HepG2 (cell line): ENCODE data around the gene CPSF7. TPM values are rescaled to one million over a fixed set of nuclear protein-coding genes. Genes with fewer than 3 reads are reported as not detected.

Source experiments
- ATAC-seq: fragments of 200-7000 bp; cut with Tn5 transposase; 3 replicates; pipeline ENCODE4 v1.9.1; 2020; ENCODE audit warnings: mild to moderate bottlenecking, moderate library complexity
- BruUV-seq: library from RNA; stranded (reverse); fragments of 400-500 nt; replicated peaks from 2 replicates; lab custom pipeline; 2021; lab: Mats Ljungman, UMichigan
- CTCF ChIA-PET: fragments of 300-600 bp; formaldehyde crosslinking; extraction: SDS; loops from one replicate; lab custom pipeline; 2021; ENCODE audit warnings: low total read pairs, inconsistent platforms, low intra/inter-chr PET ratio; lab: Yijun Ruan, JAX
- POLR2A ChIA-PET: fragments of 350-600 bp; sonication (Branson Sonifier 250); formaldehyde crosslinking; loops from one replicate; lab custom pipeline; 2020; ENCODE audit warnings: antibody characterized with exemption, inconsistent platforms; lab: Yijun Ruan, JAX
- DNase-seq: peaks from one replicate; pipeline ENCODE4 v3.0.0-alpha.2; 2015; ENCODE audit warnings: low spot score
- FAIRE-seq: peaks from 3 replicates; lab custom pipeline; 2011; peaks lifted over from hg19 to GRCh38; lab: Jason Lieb, UNC
- H2AFZ ChIP-seq: one replicate; pipeline ENCODE4 v1.6.1; 2011; ENCODE audit warnings: low read length, inconsistent platforms
- H3K27ac ChIP-seq: fragments of 300-600 bp; 3 replicates; pipeline ENCODE4 v1.8.0; 2011; ENCODE audit warnings: mixed run types, mild to moderate bottlenecking, mixed read lengths, low read length, inconsistent platforms; ENCODE audit not compliant: insufficient read depth; ENCODE audit errors: extremely low read length
- H3K27me3 ChIP-seq, 2 experiments: fragments of 200-600 bp in 1 of 2; 2 replicates in 1 of 2; 3 replicates in 1 of 2; pipeline versions ENCODE4 v1.6.0 to v1.8.0; 2011; ENCODE audit warnings: low read length in 2 of 2, mild to moderate bottlenecking in 2 of 2, moderate library complexity in 2 of 2, inconsistent platforms in 1 of 2; ENCODE audit not compliant: insufficient read depth in 2 of 2, control insufficient read depth in 1 of 2
- H3K36me3 ChIP-seq, 2 experiments: fragments of 200-600 bp in 1 of 2; replicated peaks in 1 of 2; 2 replicates in 1 of 2; 3 replicates in 1 of 2; pipeline versions ENCODE4 v1.5.1 to v1.8.0; 2011; ENCODE audit warnings: low read length in 2 of 2, inconsistent platforms in 1 of 2; ENCODE audit not compliant: insufficient read depth in 2 of 2, control insufficient read depth in 1 of 2
- H3K4me1 ChIP-seq: 2 replicates; pipeline ENCODE4 v1.5.1; 2012; ENCODE audit warnings: low read length, inconsistent platforms; ENCODE audit not compliant: insufficient read depth
- H3K4me2 ChIP-seq: 2 replicates; pipeline ENCODE4 v1.6.0; 2011; ENCODE audit warnings: low read depth, low read length, inconsistent platforms
- H3K4me3 ChIP-seq, 3 experiments: fragments of 200-600 bp in 1 of 3; sonication (generic), shearing (Covaris generic) in 1 of 3; replicated peaks in 1 of 3; 2 replicates each; pipeline ENCODE4 v1.5.1; 2011 to 2016; ENCODE audit warnings: low read length in 3 of 3, inconsistent platforms in 2 of 3, low read depth in 2 of 3, mild to moderate bottlenecking in 2 of 3, control low read depth in 1 of 3, mixed read lengths in 1 of 3; ENCODE audit not compliant: insufficient read depth in 1 of 3
- H3K79me2 ChIP-seq: one replicate; pipeline ENCODE4 v1.6.1; 2011; ENCODE audit warnings: low read length, inconsistent platforms; ENCODE audit not compliant: insufficient read depth
- H3K9ac ChIP-seq: 2 replicates; pipeline ENCODE4 v1.6.0; 2011; ENCODE audit warnings: mild to moderate bottlenecking, low read depth, low read length, inconsistent platforms; ENCODE audit not compliant: insufficient read depth
- H3K9me3 ChIP-seq: 2 replicates; pipeline ENCODE4 v1.5.1; 2012; ENCODE audit warnings: mild to moderate bottlenecking, low read length
- H4K20me1 ChIP-seq: 2 replicates; pipeline ENCODE4 v1.6.0; 2011; ENCODE audit warnings: inconsistent platforms, mild to moderate bottlenecking, low read length, moderate library complexity; ENCODE audit not compliant: insufficient read depth
- ATRX ChIP-seq: sonication (generic); formaldehyde crosslinking; IDR thresholded peaks from 2 replicates; pipeline ENCODE4 v1.4.0; 2020; ENCODE audit warnings: missing genetic modification reagents, borderline replicate concordance
- CREB1 ChIP-seq, 2 experiments: fragments of 450-650 bp in 1 of 2; IDR thresholded peaks; 2 replicates each; pipeline ENCODE4 v1.6.1; 2016 to 2017; ENCODE audit warnings: control low read depth in 1 of 2, mild to moderate bottlenecking in 1 of 2, missing compliant biosample characterization in 1 of 2, missing genetic modification characterization in 1 of 2
- HMG20A ChIP-seq: IDR thresholded peaks from 2 replicates; pipeline ENCODE4 v1.6.1; 2016; ENCODE audit warnings: borderline replicate concordance
- RAD21 ChIP-seq: fragments of 450-650 bp; formaldehyde crosslinking; IDR thresholded peaks from 2 replicates; pipeline ENCODE4 v1.5.0; 2020; ENCODE audit warnings: mild to moderate bottlenecking
- SRSF4 ChIP-seq: fragments of 200-400 bp; formaldehyde crosslinking; IDR thresholded peaks from one replicate; pipeline ENCODE4 v1.6.1; 2018; ENCODE audit warnings: mild to moderate bottlenecking, low read depth, low read length, moderate library complexity; ENCODE audit not compliant: poor library complexity, severe bottlenecking
- STAG1 ChIP-seq: sonication (generic); formaldehyde crosslinking; IDR thresholded peaks from 2 replicates; pipeline ENCODE4 v1.4.0; 2020; ENCODE audit warnings: missing genetic modification reagents
- ZNF597 ChIP-seq: sonication (generic); formaldehyde crosslinking; IDR thresholded peaks from 2 replicates; pipeline ENCODE4 v1.5.0; 2020; ENCODE audit warnings: missing genetic modification reagents
- ZSCAN21 ChIP-seq: sonication (generic); formaldehyde crosslinking; IDR thresholded peaks from 2 replicates; pipeline ENCODE4 v1.8.0; 2022; ENCODE audit warnings: mild to moderate bottlenecking, missing genetic modification reagents, moderate library complexity, borderline replicate concordance
- WGBS: methylation state at CpG from one replicate; pipeline ENCODE4 v1.1.6; 2017; ENCODE audit warnings: low lambda C conversion rate; 5-methylcytosine and 5-hydroxymethylcytosine counted together
- in situ Hi-C: cut with HindIII; loops from 2 replicates; pipeline ENCODE4 v1.10.0; 2017; ENCODE audit warnings: low pct_unique_long_range_greater_than_20kb; ENCODE audit not compliant: extremely low pct_ligation_motif_present
- intact Hi-C: fragments of 100-400 bp; cut with micrococcal nuclease; formaldehyde crosslinking; loops from one replicate; pipeline ENCODE4 v1.10.0; 2022; ENCODE audit not compliant: unreplicated experiment
- polyA plus RNA-seq, 8 experiments: library from polyadenylated mRNA; depleted of rRNA in 3 of 8; stranded (reverse) in 7 of 8; unstranded in 1 of 8; fragments of >200 nt; fragmentation: Illumina TruSeq in 4 of 8; extraction: Trizol in 4 of 8; gene quantifications; 2 replicates each; pipeline versions ENCODE4 v1.2.1 to v1.2.3, GENCODE V29; 2011 to 2016; ENCODE audit warnings: low read depth in 4 of 8, missing spikeins in 1 of 8, mixed read lengths in 1 of 8; ENCODE audit not compliant: insufficient read depth in 1 of 8
- total RNA-seq, 5 experiments: library from RNA; depleted of rRNA; stranded (reverse); fragments of >200 nt; fragmentation: Illumina TruSeq; extraction: Trizol; gene quantifications; 2 replicates each; pipeline ENCODE4 v1.2.3, GENCODE V29; 2016; ENCODE audit warnings: low read depth in 1 of 5
- TF ChIP-seq, protein P1 (sequence below): sonication (generic); formaldehyde crosslinking; IDR thresholded peaks from 2 replicates; pipeline ENCODE4 v1.5.1; 2020; ENCODE audit warnings: mild to moderate bottlenecking, missing genetic modification reagents, moderate library complexity
- TF ChIP-seq, protein P2 (sequence below): sonication (generic); formaldehyde crosslinking; IDR thresholded peaks from 2 replicates; pipeline ENCODE4 v1.5.0; 2020; ENCODE audit warnings: mild to moderate bottlenecking, missing genetic modification reagents, moderate library complexity

CPSF7 gene
- total and polyA plus RNA-seq, 2 of the 13 experiments (the other 11 are each of a cell fraction or from before 2014, with no cell fraction given): 34.1 to 36.8 TPM

DNA sequence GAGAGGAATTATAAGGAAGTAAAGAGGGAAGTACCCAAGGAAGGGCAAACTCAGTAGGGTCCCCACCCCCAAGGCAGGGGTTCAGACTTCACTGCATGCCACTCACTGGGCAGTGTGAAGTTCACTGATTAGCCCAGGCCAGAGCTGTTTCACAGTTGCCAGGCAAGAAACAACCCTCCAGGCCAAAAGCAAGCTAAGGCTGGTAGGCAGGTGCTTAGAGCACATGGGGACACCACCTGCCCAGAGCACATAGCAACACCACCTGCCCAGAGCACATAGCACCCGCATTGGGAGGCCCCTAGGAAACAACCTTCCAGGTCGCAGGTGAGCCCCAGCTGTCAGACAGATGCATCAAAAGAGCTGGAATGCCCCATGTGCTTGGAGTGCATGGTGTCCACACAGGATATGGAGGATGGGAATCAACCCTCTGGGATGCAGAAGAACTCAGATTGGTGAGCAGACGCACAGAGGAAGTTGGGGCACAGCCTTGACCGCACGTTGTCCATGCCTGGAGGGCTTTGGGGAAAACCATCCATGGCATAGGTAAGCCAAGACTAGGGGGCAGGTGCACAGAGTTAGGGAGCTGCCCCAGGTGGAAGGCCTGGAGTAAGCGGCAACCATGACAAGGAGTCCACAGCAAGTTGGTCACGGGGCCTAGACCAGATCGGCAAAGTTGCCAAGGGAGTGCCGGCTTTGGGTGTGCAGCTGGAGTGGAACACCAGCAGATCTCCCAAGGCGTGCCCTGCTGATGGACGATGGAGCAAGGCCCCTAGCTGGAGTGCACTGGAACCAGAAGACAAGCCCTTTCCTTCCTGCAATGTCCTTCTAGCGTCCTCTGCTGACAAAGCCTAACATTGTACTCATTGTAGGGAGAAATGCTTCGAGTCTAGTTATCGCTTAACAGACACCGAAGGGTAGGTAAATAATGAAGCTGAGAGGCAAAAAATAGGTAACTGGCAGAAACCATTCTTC, 45.2 kb downstream of the CPSF7 start:
- FAIRE-seq (peak; percentile 8), ATAC-seq (peak; percentile 82), DNase-seq (peak; percentile 39)
- ChIA-PET POLR2A (interaction anchor here (1.0 to 4.9 kb wide), 5 partner anchors 15 to 90 kb away, joined by 3 to 49 read pairs (median 8); partner anchors contain the start of genes CYB561A3, TMEM138 and VWCE), CTCF (interaction anchor here (0.6 to 2.5 kb wide), 4 partner anchors 44 to 130 kb away, joined by 3 to 69 read pairs (median 5); no protein-coding TSS in a partner anchor)
- Histone ChIP-seq H3K27ac (no peak overlapping the region), H3K36me3 (no peaks in the 10 kb centered on the region), H3K79me2 (no peaks in the 10 kb centered on the region), H3K4me3 (no peak overlapping the region), H3K4me1 (peaks cover 9% of the 10 kb centered on the region), H2AFZ (no peak overlapping the region), H4K20me1 (no peaks in the 10 kb centered on the region), H3K9ac (no peak overlapping the region), H3K27me3 (no peaks in the 10 kb centered on the region), H3K4me2 (no peak overlapping the region), H3K9me3 (peaks cover 1% of the 10 kb centered on the region)
- no TSS peak for BruUV-seq
- WGBS: 88% methylated on average over 12 of the region's 15 CpGs
- in situ Hi-C loops (loop anchor here (5.0 kb wide), 1 partner anchor 47 kb away; no protein-coding TSS in a partner anchor), intact Hi-C loops (loop anchor here (1.0 to 10.0 kb wide), 3 partner anchors 48 to 130 kb away; no protein-coding TSS in a partner anchor)
- TF ChIP-seq CREB1 (IDR thresholded peaks at IDR 0.05): no peak
- TF ChIP-seq CREB1 (CRISPR knock-in tag; IDR thresholded peaks at IDR 0.05): no peak
- peak; percentile 70 for TF ChIP-seq STAG1 (CRISPR knock-in tag)
- 0 out of 2 replicates have a peak, but pooled peaks have one; percentile 18 for TF ChIP-seq RAD21 (CRISPR knock-in tag)
- no peak for TF ChIP-seq HMG20A (CRISPR knock-in tag)
- TF ChIP-seq ZSCAN21 (CRISPR knock-in tag): 0 out of 2 replicates have a peak, but pooled peaks have one; percentile 37
- TF ChIP-seq, protein P1, sequence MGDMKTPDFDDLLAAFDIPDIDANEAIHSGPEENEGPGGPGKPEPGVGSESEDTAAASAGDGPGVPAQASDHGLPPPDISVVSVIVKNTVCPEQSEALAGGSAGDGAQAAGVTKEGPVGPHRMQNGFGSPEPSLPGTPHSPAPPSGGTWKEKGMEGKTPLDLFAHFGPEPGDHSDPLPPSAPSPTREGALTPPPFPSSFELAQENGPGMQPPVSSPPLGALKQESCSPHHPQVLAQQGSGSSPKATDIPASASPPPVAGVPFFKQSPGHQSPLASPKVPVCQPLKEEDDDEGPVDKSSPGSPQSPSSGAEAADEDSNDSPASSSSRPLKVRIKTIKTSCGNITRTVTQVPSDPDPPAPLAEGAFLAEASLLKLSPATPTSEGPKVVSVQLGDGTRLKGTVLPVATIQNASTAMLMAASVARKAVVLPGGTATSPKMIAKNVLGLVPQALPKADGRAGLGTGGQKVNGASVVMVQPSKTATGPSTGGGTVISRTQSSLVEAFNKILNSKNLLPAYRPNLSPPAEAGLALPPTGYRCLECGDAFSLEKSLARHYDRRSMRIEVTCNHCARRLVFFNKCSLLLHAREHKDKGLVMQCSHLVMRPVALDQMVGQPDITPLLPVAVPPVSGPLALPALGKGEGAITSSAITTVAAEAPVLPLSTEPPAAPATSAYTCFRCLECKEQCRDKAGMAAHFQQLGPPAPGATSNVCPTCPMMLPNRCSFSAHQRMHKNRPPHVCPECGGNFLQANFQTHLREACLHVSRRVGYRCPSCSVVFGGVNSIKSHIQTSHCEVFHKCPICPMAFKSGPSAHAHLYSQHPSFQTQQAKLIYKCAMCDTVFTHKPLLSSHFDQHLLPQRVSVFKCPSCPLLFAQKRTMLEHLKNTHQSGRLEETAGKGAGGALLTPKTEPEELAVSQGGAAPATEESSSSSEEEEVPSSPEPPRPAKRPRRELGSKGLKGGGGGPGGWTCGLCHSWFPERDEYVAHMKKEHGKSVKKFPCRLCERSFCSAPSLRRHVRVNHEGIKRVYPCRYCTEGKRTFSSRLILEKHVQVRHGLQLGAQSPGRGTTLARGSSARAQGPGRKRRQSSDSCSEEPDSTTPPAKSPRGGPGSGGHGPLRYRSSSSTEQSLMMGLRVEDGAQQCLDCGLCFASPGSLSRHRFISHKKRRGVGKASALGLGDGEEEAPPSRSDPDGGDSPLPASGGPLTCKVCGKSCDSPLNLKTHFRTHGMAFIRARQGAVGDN: peak; percentile 41
- no peak for TF ChIP-seq ATRX (CRISPR knock-in tag)
- TF ChIP-seq, protein P2, sequence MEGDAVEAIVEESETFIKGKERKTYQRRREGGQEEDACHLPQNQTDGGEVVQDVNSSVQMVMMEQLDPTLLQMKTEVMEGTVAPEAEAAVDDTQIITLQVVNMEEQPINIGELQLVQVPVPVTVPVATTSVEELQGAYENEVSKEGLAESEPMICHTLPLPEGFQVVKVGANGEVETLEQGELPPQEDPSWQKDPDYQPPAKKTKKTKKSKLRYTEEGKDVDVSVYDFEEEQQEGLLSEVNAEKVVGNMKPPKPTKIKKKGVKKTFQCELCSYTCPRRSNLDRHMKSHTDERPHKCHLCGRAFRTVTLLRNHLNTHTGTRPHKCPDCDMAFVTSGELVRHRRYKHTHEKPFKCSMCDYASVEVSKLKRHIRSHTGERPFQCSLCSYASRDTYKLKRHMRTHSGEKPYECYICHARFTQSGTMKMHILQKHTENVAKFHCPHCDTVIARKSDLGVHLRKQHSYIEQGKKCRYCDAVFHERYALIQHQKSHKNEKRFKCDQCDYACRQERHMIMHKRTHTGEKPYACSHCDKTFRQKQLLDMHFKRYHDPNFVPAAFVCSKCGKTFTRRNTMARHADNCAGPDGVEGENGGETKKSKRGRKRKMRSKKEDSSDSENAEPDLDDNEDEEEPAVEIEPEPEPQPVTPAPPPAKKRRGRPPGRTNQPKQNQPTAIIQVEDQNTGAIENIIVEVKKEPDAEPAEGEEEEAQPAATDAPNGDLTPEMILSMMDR (CRISPR knock-in tag): peak; percentile 83
- TF ChIP-seq SRSF4: no peak
- no peak for TF ChIP-seq ZNF597 (CRISPR knock-in tag)
